ENCODE results near the gene DYNLT1. TPM values are rescaled to one million over a fixed set of nuclear protein-coding genes. Genes with fewer than 3 reads are reported as not detected.
A peak's percentile ranks its signal among the peaks of the same experiment; 100 is the strongest.

The DYNLT1 gene
- total RNA-seq, 1 experiment from 2014 or later: 105 TPM

GRCh38 chr6:158648682-158649131, 4.2 kb upstream of the DYNLT1 start:
- POLR2A ChIA-PET (ENCODE audit: unreplicated experiment): no interaction called here
- no peaks in the 10 kb centered on the region for H3K36me3 ChIP-seq (ENCODE audit: low read depth)
- no peaks in the 10 kb centered on the region for H3K9me2 ChIP-seq (ENCODE audit: insufficient read depth)
- H3F3A ChIP-seq (ENCODE audit: insufficient read depth, low read depth): peaks cover 37% of the 10 kb centered on the region
- no peak overlapping the region for H3K4me3 ChIP-seq
- CTCF ChIA-PET: interaction anchor here (1.2 kb wide), 1 partner anchor 42 kb away, joined by 3 read pairs; no protein-coding TSS in a partner anchor
- peaks cover 32% of the 10 kb centered on the region for H3K79me2 ChIP-seq (ENCODE audit: low read depth)
- H2AFZ ChIP-seq: no peak overlapping the region
- no peaks in the 10 kb centered on the region for H3K9me3 ChIP-seq (ENCODE audit: insufficient read depth, low read depth)
- peak in 1 of 2 experiments; percentile 70 for DNase-seq
- H3K27me3 ChIP-seq (ENCODE audit: insufficient read depth, low read depth): no peaks in the 10 kb centered on the region
- intact Hi-C loops (cut with micrococcal nuclease; ENCODE audit: unreplicated experiment): loop anchor here (5.0 to 10.0 kb wide), 4 partner anchors 39 to 884 kb away; no protein-coding TSS in a partner anchor
- TF ChIP-seq, protein P1, sequence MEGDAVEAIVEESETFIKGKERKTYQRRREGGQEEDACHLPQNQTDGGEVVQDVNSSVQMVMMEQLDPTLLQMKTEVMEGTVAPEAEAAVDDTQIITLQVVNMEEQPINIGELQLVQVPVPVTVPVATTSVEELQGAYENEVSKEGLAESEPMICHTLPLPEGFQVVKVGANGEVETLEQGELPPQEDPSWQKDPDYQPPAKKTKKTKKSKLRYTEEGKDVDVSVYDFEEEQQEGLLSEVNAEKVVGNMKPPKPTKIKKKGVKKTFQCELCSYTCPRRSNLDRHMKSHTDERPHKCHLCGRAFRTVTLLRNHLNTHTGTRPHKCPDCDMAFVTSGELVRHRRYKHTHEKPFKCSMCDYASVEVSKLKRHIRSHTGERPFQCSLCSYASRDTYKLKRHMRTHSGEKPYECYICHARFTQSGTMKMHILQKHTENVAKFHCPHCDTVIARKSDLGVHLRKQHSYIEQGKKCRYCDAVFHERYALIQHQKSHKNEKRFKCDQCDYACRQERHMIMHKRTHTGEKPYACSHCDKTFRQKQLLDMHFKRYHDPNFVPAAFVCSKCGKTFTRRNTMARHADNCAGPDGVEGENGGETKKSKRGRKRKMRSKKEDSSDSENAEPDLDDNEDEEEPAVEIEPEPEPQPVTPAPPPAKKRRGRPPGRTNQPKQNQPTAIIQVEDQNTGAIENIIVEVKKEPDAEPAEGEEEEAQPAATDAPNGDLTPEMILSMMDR (conservative IDR thresholded peaks at IDR 0.05): no peak
- no peak for TF ChIP-seq EZH2 (IDR thresholded peaks at IDR 0.05; ENCODE audit: low read depth)
- no TSS peak for BruUV-seq (replicated peaks)
- H4K20me1 ChIP-seq (ENCODE audit: insufficient read depth): no peaks in the 10 kb centered on the region
- H3K4me1 ChIP-seq (replicated peaks; ENCODE audit: insufficient read depth): peaks cover 36% of the 10 kb centered on the region
- H3K4me2 ChIP-seq: peak overlapping the region; percentile 33
- peak overlapping the region; percentile 55 for H3K27ac ChIP-seq

DNA sequence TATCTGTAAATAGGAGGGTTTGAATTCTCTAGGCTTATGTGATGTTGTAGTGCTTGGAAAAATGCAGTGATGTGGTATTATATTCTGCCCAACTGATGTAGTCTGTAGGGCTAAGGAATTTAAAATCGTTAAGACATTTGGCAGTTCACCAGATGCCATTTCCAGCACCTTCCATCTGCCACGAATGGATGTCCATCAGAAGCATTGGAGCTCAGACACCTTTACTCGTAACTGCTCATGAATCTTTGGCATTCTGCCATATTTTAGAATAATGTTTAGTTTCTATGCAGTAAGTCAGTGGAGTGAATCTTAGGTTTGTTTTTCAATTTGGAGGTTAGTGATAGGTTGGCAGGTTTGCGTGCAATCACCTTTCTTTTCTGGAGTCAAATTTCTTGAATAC, 3.0 kb upstream of the DYNLT1 start:
- Histone ChIP-seq H4K20me1 (ENCODE audit: insufficient read depth) (no peaks in the 10 kb centered on the region), H3K4me3 (no peak overlapping the region), H3K9me2 (ENCODE audit: insufficient read depth) (no peaks in the 10 kb centered on the region), H3K4me1 (replicated peaks; ENCODE audit: insufficient read depth) (peaks cover 42% of the 10 kb centered on the region), H3K4me2 (peak overlapping the region; percentile 89), H3F3A (ENCODE audit: insufficient read depth, low read depth) (peaks cover 44% of the 10 kb centered on the region), H3K36me3 (ENCODE audit: low read depth) (no peaks in the 10 kb centered on the region), H3K27ac (peak overlapping the region; percentile 85), H3K27me3 (ENCODE audit: insufficient read depth, low read depth) (no peaks in the 10 kb centered on the region), H3K79me2 (ENCODE audit: low read depth) (peaks cover 44% of the 10 kb centered on the region), H3K9me3 (ENCODE audit: insufficient read depth, low read depth) (no peaks in the 10 kb centered on the region), H2AFZ (no peak overlapping the region)
- ChIA-PET POLR2A (ENCODE audit: unreplicated experiment) (no interaction called here), CTCF (no interaction called here)
- BruUV-seq (replicated peaks): no TSS peak
- intact Hi-C loops (cut with micrococcal nuclease; ENCODE audit: unreplicated experiment): loop anchor here (5.0 to 10.0 kb wide), 4 partner anchors 40 to 883 kb away; no protein-coding TSS in a partner anchor
- DNase-seq: no peak
- TF ChIP-seq EZH2 (IDR thresholded peaks at IDR 0.05; ENCODE audit: low read depth): no peak
- TF ChIP-seq, protein P1 (conservative IDR thresholded peaks at IDR 0.05): no peak

GRCh38 chr6:158646023-158646910, 1.7 kb upstream of the DYNLT1 start:
- Histone ChIP-seq H3K27ac (peak overlapping the region; percentile 85), H3K4me2 (peak overlapping the region; percentile 89), H3K4me3 (peak overlapping the region; percentile 68; the same call in 1 of the 2 replicates), H3K36me3 (ENCODE audit: low read depth) (peaks cover 4% of the 10 kb centered on the region), H4K20me1 (ENCODE audit: insufficient read depth) (peaks cover 6% of the 10 kb centered on the region; the same call in 1 of the 2 replicates), H3F3A (ENCODE audit: insufficient read depth, low read depth) (peaks cover 53% of the 10 kb centered on the region), H3K9me2 (ENCODE audit: insufficient read depth) (no peaks in the 10 kb centered on the region), H3K9me3 (ENCODE audit: insufficient read depth, low read depth) (no peaks in the 10 kb centered on the region), H3K79me2 (ENCODE audit: low read depth) (peaks cover 56% of the 10 kb centered on the region), H3K27me3 (ENCODE audit: insufficient read depth, low read depth) (no peaks in the 10 kb centered on the region), H2AFZ (peak overlapping the region; percentile 34; the same call in 1 of the 2 replicates), H3K4me1 (replicated peaks; ENCODE audit: insufficient read depth) (peaks cover 54% of the 10 kb centered on the region)
- ChIA-PET CTCF (interaction anchor here (1.0 kb wide), 1 partner anchor 14 kb away, joined by 3 read pairs; no protein-coding TSS in a partner anchor), POLR2A (ENCODE audit: unreplicated experiment) (interaction anchor here (0.5 to 0.7 kb wide), 3 partner anchors 14 to 476 kb away, joined by 3 to 4 read pairs (median 3); no protein-coding TSS in a partner anchor)
- TF ChIP-seq, protein P1 (conservative IDR thresholded peaks at IDR 0.05): no peak
- TF ChIP-seq EZH2 (IDR thresholded peaks at IDR 0.05; ENCODE audit: low read depth): no peak
- no TSS peak for BruUV-seq (replicated peaks)
- intact Hi-C loops (cut with micrococcal nuclease; ENCODE audit: unreplicated experiment): loop anchor here (5.0 to 10.0 kb wide), 4 partner anchors 41 to 881 kb away; no protein-coding TSS in a partner anchor
- peak; percentile 75 to 92 for DNase-seq

Data from PC-9 (cell line).